ENCODE data around the gene CKS1B. TPM values are rescaled to one million over a fixed set of nuclear protein-coding genes. Genes with fewer than 3 reads are reported as not detected.
A peak's percentile ranks its signal among the peaks of the same experiment; 100 is the strongest.

The CKS1B gene
- total and polyA plus RNA-seq, 9 of the 15 experiments (the other 6 are each of a cell fraction or from before 2014, with no cell fraction given), result 215 to 1,103 (median 460) TPM

DNA sequence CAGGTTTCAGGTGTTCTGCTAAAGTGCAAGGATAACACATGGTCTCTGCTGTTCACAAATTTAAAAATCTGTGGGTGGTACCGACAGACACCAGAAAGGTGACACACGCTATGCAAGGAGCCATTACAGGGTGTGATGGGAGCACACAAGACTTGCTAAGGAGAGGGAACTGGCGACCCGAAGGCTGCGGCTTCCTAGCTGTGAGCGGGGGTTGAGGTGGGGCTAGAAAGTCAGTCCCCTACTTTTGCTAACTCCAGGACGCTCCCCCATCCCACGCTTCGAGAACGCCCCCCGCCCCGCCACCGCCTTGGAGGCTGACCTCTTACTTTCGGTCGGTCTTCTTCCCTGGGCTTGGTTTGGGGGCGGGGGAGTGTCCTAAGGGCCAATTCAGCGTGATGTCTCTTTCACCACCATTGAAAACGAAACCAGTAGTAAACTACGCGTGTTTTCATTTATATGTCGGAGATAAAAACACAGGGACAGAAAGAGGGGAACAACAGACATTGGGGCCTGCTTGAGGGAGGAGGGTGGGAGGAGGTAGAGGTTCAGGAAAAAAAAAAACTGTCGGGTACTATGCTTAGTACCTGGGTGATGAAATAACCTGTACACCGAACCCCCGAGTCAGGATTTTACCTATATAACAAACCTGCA lies 1.1 kb downstream of the CKS1B start (continued):
- TF ChIP-seq RBM15 (IDR thresholded peaks at IDR 0.05; ENCODE audit: insufficient read depth, low read length), result no peak
- no peak for TF ChIP-seq ZFP30 (CRISPR knock-in tag; IDR thresholded peaks at IDR 0.05; ENCODE audit: borderline replicate concordance)
- no peak for TF ChIP-seq LEF1 (IDR thresholded peaks at IDR 0.05)
- TF ChIP-seq YBX1 (IDR thresholded peaks at IDR 0.05), result no peak
- no peak for TF ChIP-seq HNRNPUL1 (IDR thresholded peaks at IDR 0.05; ENCODE audit: low read length)
- TF ChIP-seq ZNF79 (CRISPR knock-in tag; IDR thresholded peaks at IDR 0.05; ENCODE audit: low read depth), result no peak
- peak; percentile 77; the same call in 1 of the 2 replicates for TF ChIP-seq BRD4 (IDR thresholded peaks at IDR 0.05)
- no peak for TF ChIP-seq ZNF583 (CRISPR knock-in tag; IDR thresholded peaks at IDR 0.05)
- TF ChIP-seq NR3C1 (CRISPR knock-in tag; IDR thresholded peaks at IDR 0.05), result no peak
- TF ChIP-seq, protein P1, sequence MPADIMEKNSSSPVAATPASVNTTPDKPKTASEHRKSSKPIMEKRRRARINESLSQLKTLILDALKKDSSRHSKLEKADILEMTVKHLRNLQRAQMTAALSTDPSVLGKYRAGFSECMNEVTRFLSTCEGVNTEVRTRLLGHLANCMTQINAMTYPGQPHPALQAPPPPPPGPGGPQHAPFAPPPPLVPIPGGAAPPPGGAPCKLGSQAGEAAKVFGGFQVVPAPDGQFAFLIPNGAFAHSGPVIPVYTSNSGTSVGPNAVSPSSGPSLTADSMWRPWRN (IDR thresholded peaks at IDR 0.05; ENCODE audit: low read depth), result no peak
- no peak for TF ChIP-seq NCOA4 (IDR thresholded peaks at IDR 0.05; ENCODE audit: partially characterized antibody)
- TF ChIP-seq HLTF (IDR thresholded peaks at IDR 0.05), result no peak
- TF ChIP-seq SMARCB1 (IDR thresholded peaks at IDR 0.05; ENCODE audit: insufficient read length, low read depth), result no peak
- TF ChIP-seq L3MBTL2 (IDR thresholded peaks at IDR 0.05), result 0 out of 2 replicates have a peak, but pooled peaks have one; percentile 7
- TF ChIP-seq ZNF695 (CRISPR knock-in tag; IDR thresholded peaks at IDR 0.05), result no peak
- no peak for TF ChIP-seq SIX5 (IDR thresholded peaks at IDR 0.05; ENCODE audit: borderline replicate concordance in 1 of 2, insufficient read depth in 1 of 2, low read depth in 1 of 2, low read length in 2 of 2)
- TF ChIP-seq, protein P2, sequence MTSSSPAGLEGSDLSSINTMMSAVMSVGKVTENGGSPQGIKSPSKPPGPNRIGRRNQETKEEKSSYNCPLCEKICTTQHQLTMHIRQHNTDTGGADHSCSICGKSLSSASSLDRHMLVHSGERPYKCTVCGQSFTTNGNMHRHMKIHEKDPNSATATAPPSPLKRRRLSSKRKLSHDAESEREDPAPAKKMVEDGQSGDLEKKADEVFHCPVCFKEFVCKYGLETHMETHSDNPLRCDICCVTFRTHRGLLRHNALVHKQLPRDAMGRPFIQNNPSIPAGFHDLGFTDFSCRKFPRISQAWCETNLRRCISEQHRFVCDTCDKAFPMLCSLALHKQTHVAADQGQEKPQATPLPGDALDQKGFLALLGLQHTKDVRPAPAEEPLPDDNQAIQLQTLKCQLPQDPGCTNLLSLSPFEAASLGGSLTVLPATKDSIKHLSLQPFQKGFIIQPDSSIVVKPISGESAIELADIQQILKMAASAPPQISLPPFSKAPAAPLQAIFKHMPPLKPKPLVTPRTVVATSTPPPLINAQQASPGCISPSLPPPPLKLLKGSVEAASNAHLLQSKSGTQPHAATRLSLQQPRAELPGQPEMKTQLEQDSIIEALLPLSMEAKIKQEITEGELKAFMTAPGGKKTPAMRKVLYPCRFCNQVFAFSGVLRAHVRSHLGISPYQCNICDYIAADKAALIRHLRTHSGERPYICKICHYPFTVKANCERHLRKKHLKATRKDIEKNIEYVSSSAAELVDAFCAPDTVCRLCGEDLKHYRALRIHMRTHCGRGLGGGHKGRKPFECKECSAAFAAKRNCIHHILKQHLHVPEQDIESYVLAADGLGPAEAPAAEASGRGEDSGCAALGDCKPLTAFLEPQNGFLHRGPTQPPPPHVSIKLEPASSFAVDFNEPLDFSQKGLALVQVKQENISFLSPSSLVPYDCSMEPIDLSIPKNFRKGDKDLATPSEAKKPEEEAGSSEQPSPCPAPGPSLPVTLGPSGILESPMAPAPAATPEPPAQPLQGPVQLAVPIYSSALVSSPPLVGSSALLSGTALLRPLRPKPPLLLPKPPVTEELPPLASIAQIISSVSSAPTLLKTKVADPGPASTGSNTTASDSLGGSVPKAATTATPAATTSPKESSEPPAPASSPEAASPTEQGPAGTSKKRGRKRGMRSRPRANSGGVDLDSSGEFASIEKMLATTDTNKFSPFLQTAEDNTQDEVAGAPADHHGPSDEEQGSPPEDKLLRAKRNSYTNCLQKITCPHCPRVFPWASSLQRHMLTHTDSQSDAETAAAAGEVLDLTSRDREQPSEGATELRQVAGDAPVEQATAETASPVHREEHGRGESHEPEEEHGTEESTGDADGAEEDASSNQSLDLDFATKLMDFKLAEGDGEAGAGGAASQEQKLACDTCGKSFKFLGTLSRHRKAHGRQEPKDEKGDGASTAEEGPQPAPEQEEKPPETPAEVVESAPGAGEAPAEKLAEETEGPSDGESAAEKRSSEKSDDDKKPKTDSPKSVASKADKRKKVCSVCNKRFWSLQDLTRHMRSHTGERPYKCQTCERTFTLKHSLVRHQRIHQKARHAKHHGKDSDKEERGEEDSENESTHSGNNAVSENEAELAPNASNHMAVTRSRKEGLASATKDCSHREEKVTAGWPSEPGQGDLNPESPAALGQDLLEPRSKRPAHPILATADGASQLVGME (CRISPR knock-in tag; IDR thresholded peaks at IDR 0.05), result no peak
- TF ChIP-seq SAFB2 (IDR thresholded peaks at IDR 0.05; ENCODE audit: borderline replicate concordance, low read depth, low read length, severe bottlenecking), result no peak
- no peak for TF ChIP-seq PHB2 (IDR thresholded peaks at IDR 0.05; ENCODE audit: low read depth)
- TF ChIP-seq ZFX (CRISPR knock-in tag; IDR thresholded peaks at IDR 0.05), result peak; percentile 40; the same call in 1 of the 2 replicates
- TF ChIP-seq SRSF1 (IDR thresholded peaks at IDR 0.05; ENCODE audit: low read depth, low read length), result no peak
- TF ChIP-seq ZNF165 (CRISPR knock-in tag; IDR thresholded peaks at IDR 0.05; ENCODE audit: borderline replicate concordance), result no peak
- TF ChIP-seq OTX1 (CRISPR knock-in tag; IDR thresholded peaks at IDR 0.05), result no peak
- TF ChIP-seq CCNT2 (IDR thresholded peaks at IDR 0.05; ENCODE audit: borderline replicate concordance, extremely low read depth, insufficient read length, low read depth, low read length), result no peak
- TF ChIP-seq SIN3A (IDR thresholded peaks at IDR 0.05; ENCODE audit: borderline replicate concordance in 2 of 2, control insufficient read depth in 1 of 2, low read depth in 2 of 2, low read length in 2 of 2), result peak; percentile 47 to 59; a peak in 2 of 4 replicates
